Measurements from ENCODE around the gene UNC13C.

DNA sequence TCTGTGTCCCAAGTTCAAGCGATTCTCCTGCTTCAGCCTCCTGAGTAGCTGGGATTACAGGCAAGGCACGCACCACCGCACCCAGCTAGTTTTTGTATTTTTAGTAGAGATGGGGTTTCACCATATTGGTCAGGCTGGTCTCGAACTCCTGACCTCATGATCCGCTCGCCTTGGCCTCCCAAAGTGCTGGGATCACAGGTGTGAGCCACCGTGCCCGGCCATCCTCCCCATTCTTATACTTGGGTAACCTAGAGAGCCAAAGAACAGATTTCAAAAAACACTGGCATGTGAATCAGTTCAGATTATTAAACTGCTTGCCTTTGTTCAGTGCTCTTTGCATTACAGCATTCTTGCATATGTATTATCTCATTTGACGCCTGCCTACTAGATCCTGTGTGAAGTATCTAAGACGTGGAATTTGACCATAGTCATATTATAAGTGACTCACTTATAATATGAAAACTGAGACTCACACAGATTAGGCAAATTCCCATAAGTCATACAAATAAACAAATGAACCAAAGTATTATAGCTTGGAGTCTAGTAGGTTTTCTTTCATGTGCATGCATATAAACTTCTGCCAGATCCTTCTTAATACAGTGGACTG lies 123.5 kb downstream of the UNC13C start:
- TF ChIP-seq, protein P1, sequence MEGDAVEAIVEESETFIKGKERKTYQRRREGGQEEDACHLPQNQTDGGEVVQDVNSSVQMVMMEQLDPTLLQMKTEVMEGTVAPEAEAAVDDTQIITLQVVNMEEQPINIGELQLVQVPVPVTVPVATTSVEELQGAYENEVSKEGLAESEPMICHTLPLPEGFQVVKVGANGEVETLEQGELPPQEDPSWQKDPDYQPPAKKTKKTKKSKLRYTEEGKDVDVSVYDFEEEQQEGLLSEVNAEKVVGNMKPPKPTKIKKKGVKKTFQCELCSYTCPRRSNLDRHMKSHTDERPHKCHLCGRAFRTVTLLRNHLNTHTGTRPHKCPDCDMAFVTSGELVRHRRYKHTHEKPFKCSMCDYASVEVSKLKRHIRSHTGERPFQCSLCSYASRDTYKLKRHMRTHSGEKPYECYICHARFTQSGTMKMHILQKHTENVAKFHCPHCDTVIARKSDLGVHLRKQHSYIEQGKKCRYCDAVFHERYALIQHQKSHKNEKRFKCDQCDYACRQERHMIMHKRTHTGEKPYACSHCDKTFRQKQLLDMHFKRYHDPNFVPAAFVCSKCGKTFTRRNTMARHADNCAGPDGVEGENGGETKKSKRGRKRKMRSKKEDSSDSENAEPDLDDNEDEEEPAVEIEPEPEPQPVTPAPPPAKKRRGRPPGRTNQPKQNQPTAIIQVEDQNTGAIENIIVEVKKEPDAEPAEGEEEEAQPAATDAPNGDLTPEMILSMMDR (conservative IDR thresholded peaks at IDR 0.05 in 1 of 2, IDR thresholded peaks at IDR 0.05 in 1 of 2; ENCODE audit: extremely low read depth in 1 of 2, insufficient read depth in 1 of 2, low read depth in 1 of 2, low read length in 2 of 2): no peak
- TF ChIP-seq EZH2 (IDR thresholded peaks at IDR 0.05; ENCODE audit: borderline replicate concordance, low read length): no peak
